WTC11 (cell line): ENCODE data around the gene FKBP10. TPM values are rescaled to one million over a fixed set of nuclear protein-coding genes. Genes with fewer than 3 reads are reported as not detected.

ENCODE experiments used
- ATAC-seq: fragments of 200-7000 bp; cut with Tn5 transposase; 2 replicates; pipeline ENCODE4 v1.10.0; 2021; ENCODE audit warnings: mild to moderate bottlenecking, moderate library complexity
- CTCF ChIA-PET: fragments of 300-600 bp; sonication (Branson Sonifier 250); formaldehyde crosslinking; loops from one replicate; lab custom pipeline; 2021; ENCODE audit warnings: antibody characterized with exemption; lab: Charles Lee
- POLR2A ChIA-PET: fragments of 350-600 bp; sonication (Branson Sonifier 250); formaldehyde crosslinking; loops from one replicate; lab custom pipeline; 2021; ENCODE audit warnings: antibody characterized with exemption; lab: Charles Lee
- DNase-seq: peaks from one replicate; pipeline ENCODE4 v3.0.0; 2021; ENCODE audit warnings: low spot score
- H3K27ac Mint-ChIP-seq: 2 replicates; pipeline ENCODE4 v1.8.0; 2021; ENCODE audit warnings: mixed read lengths
- H3K27me3 Mint-ChIP-seq: 2 replicates; pipeline ENCODE4 v1.8.0; 2021; ENCODE audit warnings: low read depth, mild to moderate bottlenecking, moderate library complexity, mixed read lengths
- H3K36me3 Mint-ChIP-seq: 2 replicates; pipeline ENCODE4 v1.8.0; 2021; ENCODE audit warnings: mixed read lengths
- H3K4me1 Mint-ChIP-seq: 2 replicates; pipeline ENCODE4 v1.8.0; 2022; ENCODE audit warnings: mixed read lengths
- H3K4me3 Mint-ChIP-seq: 2 replicates; pipeline ENCODE4 v1.8.0; 2021; ENCODE audit warnings: mild to moderate bottlenecking, moderate library complexity, mixed read lengths
- H3K9me3 Mint-ChIP-seq: 2 replicates; pipeline ENCODE4 v1.8.0; 2021; ENCODE audit warnings: mixed read lengths
- FOXK1 ChIP-seq: sonication (generic); formaldehyde crosslinking; IDR thresholded peaks from 2 replicates; pipeline ENCODE4 v1.8.0; 2022; ENCODE audit warnings: mild to moderate bottlenecking, moderate library complexity, missing genetic modification reagents
- MXD4 ChIP-seq: fragments of 250-450 bp; sonication (Bioruptor Pico); IDR thresholded peaks from 2 replicates; pipeline ENCODE4 v1.8.0; 2021; ENCODE audit warnings: mild to moderate bottlenecking, moderate library complexity, borderline replicate concordance
- OVOL2 ChIP-seq: fragments of 250-450 bp; sonication (Bioruptor Pico); IDR thresholded peaks from 2 replicates; pipeline ENCODE4 v1.9.0; 2021; ENCODE audit warnings: mild to moderate bottlenecking, borderline replicate concordance
- PRRX2 ChIP-seq: fragments of 250-450 bp; sonication (Bioruptor Pico); IDR thresholded peaks from 2 replicates; pipeline ENCODE4 v1.8.0; 2021; ENCODE audit warnings: mild to moderate bottlenecking
- SOX15 ChIP-seq: fragments of 250-450 bp; sonication (Bioruptor Pico); IDR thresholded peaks from 2 replicates; pipeline ENCODE4 v1.9.0; 2021; ENCODE audit warnings: mild to moderate bottlenecking
- SP1 ChIP-seq: sonication (generic); formaldehyde crosslinking; conservative IDR thresholded peaks from 2 replicates; pipeline ENCODE4 v1.8.1; 2022; ENCODE audit warnings: missing genetic modification reagents
- TEAD1 ChIP-seq: sonication (generic); formaldehyde crosslinking; IDR thresholded peaks from 2 replicates; pipeline ENCODE4 v1.8.0; 2022; ENCODE audit warnings: mild to moderate bottlenecking, missing genetic modification reagents
- USF1 ChIP-seq: sonication (generic); formaldehyde crosslinking; IDR thresholded peaks from 2 replicates; pipeline ENCODE4 v1.8.0; 2022; ENCODE audit warnings: mild to moderate bottlenecking, missing genetic modification reagents
- USF2 ChIP-seq: sonication (generic); formaldehyde crosslinking; IDR thresholded peaks from 2 replicates; pipeline ENCODE4 v1.8.1; 2023; ENCODE audit warnings: mild to moderate bottlenecking, missing genetic modification reagents, moderate library complexity
- ZBTB21 ChIP-seq: sonication (generic); formaldehyde crosslinking; IDR thresholded peaks from 2 replicates; pipeline ENCODE4 v1.8.1; 2023; ENCODE audit warnings: mild to moderate bottlenecking, missing genetic modification reagents, borderline replicate concordance
- ZBTB43 ChIP-seq: sonication (generic); formaldehyde crosslinking; IDR thresholded peaks from 2 replicates; pipeline ENCODE4 v1.8.1; 2023; ENCODE audit warnings: mild to moderate bottlenecking, missing genetic modification reagents
- ZNF219 ChIP-seq: sonication (generic); formaldehyde crosslinking; IDR thresholded peaks from 2 replicates; pipeline ENCODE4 v1.8.0; 2023; ENCODE audit warnings: missing genetic modification reagents, mild to moderate bottlenecking, borderline replicate concordance
- ZNF232 ChIP-seq: sonication (generic); formaldehyde crosslinking; IDR thresholded peaks from 2 replicates; pipeline ENCODE4 v1.8.0; 2022; ENCODE audit warnings: mild to moderate bottlenecking, missing genetic modification reagents
- ZNF416 ChIP-seq: fragments of 250-450 bp; sonication (Bioruptor Pico); IDR thresholded peaks from 2 replicates; pipeline ENCODE4 v1.9.0; 2021; ENCODE audit warnings: mild to moderate bottlenecking, inconsistent platforms
- ZNF425 ChIP-seq: fragments of 250-450 bp; sonication (Bioruptor Pico); conservative IDR thresholded peaks from 2 replicates; pipeline ENCODE4 v1.9.0; 2021; ENCODE audit warnings: mild to moderate bottlenecking
- ZNF671 ChIP-seq: fragments of 250-450 bp; sonication (Bioruptor Pico); IDR thresholded peaks from 2 replicates; pipeline ENCODE4 v1.8.0; 2021; ENCODE audit warnings: mild to moderate bottlenecking
- total RNA-seq: library from RNA; stranded (reverse); gene quantifications from 3 replicates; pipeline ENCODE4 v1.2.3, GENCODE V29; 2021
- TF ChIP-seq, protein P1 (sequence below): sonication (generic); formaldehyde crosslinking; IDR thresholded peaks from 2 replicates; pipeline ENCODE4 v1.8.1; 2023; ENCODE audit warnings: mild to moderate bottlenecking, missing genetic modification reagents
- TF ChIP-seq, protein P2 (sequence below): fragments of 250-450 bp; sonication (Bioruptor Pico); IDR thresholded peaks from 2 replicates; pipeline ENCODE4 v1.9.0; 2021; ENCODE audit warnings: moderate library complexity, mild to moderate bottlenecking, inconsistent platforms, borderline replicate concordance
- TF ChIP-seq, protein P3 (sequence below): fragments of 250-450 bp; sonication (Bioruptor Pico); IDR thresholded peaks from 2 replicates; pipeline ENCODE4 v1.9.0; 2021; ENCODE audit warnings: mild to moderate bottlenecking
- TF ChIP-seq, protein P4 (sequence below): sonication (generic); formaldehyde crosslinking; conservative IDR thresholded peaks from 2 replicates; pipeline ENCODE4 v1.8.1; 2022; ENCODE audit warnings: mild to moderate bottlenecking, missing genetic modification reagents
- TF ChIP-seq, protein P5 (sequence below): sonication (generic); formaldehyde crosslinking; IDR thresholded peaks from 2 replicates; pipeline ENCODE4 v1.8.0; 2022; ENCODE audit warnings: mild to moderate bottlenecking, missing genetic modification reagents

Gene FKBP10
- total RNA-seq, 1 experiment from 2014 or later = 243 TPM

GRCh38 chr17:41813699-41814124 is 908 bp downstream of the FKBP10 start (continued):
- TF ChIP-seq, protein P1, sequence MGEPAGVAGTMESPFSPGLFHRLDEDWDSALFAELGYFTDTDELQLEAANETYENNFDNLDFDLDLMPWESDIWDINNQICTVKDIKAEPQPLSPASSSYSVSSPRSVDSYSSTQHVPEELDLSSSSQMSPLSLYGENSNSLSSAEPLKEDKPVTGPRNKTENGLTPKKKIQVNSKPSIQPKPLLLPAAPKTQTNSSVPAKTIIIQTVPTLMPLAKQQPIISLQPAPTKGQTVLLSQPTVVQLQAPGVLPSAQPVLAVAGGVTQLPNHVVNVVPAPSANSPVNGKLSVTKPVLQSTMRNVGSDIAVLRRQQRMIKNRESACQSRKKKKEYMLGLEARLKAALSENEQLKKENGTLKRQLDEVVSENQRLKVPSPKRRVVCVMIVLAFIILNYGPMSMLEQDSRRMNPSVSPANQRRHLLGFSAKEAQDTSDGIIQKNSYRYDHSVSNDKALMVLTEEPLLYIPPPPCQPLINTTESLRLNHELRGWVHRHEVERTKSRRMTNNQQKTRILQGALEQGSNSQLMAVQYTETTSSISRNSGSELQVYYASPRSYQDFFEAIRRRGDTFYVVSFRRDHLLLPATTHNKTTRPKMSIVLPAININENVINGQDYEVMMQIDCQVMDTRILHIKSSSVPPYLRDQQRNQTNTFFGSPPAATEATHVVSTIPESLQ (CRISPR knock-in tag) = no peak
- TF ChIP-seq, protein P2, sequence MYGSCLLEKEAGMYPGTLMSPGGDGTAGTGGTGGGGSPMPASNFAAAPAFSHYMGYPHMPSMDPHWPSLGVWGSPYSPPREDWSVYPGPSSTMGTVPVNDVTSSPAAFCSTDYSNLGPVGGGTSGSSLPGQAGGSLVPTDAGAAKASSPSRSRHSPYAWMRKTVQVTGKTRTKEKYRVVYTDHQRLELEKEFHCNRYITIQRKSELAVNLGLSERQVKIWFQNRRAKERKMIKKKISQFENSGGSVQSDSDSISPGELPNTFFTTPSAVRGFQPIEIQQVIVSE = no peak
- no peak for TF ChIP-seq SOX15 (CRISPR knock-in tag)

DNA sequence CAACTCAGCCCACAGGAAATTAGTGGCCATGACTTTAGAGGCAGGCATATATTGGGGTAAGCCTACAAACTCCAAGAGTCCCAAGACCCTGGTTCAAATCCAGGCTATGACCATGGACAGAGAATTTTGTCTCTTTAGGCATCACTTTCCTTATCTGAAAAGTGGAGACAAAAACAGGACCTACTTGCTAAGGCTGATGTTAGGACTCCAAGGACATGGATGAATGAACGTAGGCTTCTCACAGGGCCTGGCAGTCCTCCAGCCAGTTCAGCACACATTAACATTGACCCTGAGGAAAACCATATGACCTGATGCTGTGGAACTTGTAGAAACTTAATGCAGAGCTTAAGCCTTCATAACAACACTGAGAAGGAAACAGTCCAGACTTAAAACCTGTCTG is 1.4 kb downstream of the FKBP10 start:
- Mint-ChIP-seq H3K9me3 (no peaks in the 10 kb centered on the region), H3K4me3 (peak overlapping the region; percentile 98), H3K36me3 (peaks cover 21% of the 10 kb centered on the region), H3K27me3 (peaks cover 7% of the 10 kb centered on the region), H3K27ac (no peak overlapping the region), H3K4me1 (peaks cover 33% of the 10 kb centered on the region)
- no peak for TF ChIP-seq ZNF425 (CRISPR knock-in tag)
- TF ChIP-seq, protein P2 = no peak
- no peak for TF ChIP-seq SP1 (CRISPR knock-in tag)
- TF ChIP-seq PRRX2 = no peak
- TF ChIP-seq ZNF671 (CRISPR knock-in tag) = no peak
- TF ChIP-seq USF1 (CRISPR knock-in tag) = no peak
- TF ChIP-seq ZNF219 (CRISPR knock-in tag) = no peak
- TF ChIP-seq TEAD1 (CRISPR knock-in tag) = no peak
- TF ChIP-seq FOXK1 (CRISPR knock-in tag) = no peak
- TF ChIP-seq OVOL2 (CRISPR knock-in tag) = no peak
- no peak for TF ChIP-seq ZBTB21
- TF ChIP-seq, protein P3, sequence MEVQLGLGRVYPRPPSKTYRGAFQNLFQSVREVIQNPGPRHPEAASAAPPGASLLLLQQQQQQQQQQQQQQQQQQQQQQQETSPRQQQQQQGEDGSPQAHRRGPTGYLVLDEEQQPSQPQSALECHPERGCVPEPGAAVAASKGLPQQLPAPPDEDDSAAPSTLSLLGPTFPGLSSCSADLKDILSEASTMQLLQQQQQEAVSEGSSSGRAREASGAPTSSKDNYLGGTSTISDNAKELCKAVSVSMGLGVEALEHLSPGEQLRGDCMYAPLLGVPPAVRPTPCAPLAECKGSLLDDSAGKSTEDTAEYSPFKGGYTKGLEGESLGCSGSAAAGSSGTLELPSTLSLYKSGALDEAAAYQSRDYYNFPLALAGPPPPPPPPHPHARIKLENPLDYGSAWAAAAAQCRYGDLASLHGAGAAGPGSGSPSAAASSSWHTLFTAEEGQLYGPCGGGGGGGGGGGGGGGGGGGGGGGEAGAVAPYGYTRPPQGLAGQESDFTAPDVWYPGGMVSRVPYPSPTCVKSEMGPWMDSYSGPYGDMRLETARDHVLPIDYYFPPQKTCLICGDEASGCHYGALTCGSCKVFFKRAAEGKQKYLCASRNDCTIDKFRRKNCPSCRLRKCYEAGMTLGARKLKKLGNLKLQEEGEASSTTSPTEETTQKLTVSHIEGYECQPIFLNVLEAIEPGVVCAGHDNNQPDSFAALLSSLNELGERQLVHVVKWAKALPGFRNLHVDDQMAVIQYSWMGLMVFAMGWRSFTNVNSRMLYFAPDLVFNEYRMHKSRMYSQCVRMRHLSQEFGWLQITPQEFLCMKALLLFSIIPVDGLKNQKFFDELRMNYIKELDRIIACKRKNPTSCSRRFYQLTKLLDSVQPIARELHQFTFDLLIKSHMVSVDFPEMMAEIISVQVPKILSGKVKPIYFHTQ (CRISPR knock-in tag) = no peak
- no peak for TF ChIP-seq MXD4
- TF ChIP-seq ZBTB43 (CRISPR knock-in tag) = no peak
- no peak for TF ChIP-seq USF2
- no peak for TF ChIP-seq ZNF232 (CRISPR knock-in tag)
- TF ChIP-seq ZNF416 (CRISPR knock-in tag) = no peak
- TF ChIP-seq, protein P4, sequence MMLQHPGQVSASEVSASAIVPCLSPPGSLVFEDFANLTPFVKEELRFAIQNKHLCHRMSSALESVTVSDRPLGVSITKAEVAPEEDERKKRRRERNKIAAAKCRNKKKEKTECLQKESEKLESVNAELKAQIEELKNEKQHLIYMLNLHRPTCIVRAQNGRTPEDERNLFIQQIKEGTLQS = no peak
- TF ChIP-seq, protein P5, sequence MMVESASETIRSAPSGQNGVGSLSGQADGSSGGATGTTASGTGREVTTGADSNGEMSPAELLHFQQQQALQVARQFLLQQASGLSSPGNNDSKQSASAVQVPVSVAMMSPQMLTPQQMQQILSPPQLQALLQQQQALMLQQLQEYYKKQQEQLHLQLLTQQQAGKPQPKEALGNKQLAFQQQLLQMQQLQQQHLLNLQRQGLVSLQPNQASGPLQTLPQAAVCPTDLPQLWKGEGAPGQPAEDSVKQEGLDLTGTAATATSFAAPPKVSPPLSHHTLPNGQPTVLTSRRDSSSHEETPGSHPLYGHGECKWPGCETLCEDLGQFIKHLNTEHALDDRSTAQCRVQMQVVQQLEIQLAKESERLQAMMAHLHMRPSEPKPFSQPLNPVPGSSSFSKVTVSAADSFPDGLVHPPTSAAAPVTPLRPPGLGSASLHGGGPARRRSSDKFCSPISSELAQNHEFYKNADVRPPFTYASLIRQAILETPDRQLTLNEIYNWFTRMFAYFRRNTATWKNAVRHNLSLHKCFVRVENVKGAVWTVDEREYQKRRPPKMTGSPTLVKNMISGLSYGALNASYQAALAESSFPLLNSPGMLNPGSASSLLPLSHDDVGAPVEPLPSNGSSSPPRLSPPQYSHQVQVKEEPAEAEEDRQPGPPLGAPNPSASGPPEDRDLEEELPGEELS = no peak
- ChIA-PET POLR2A (interaction anchor here (0.9 kb wide), 1 partner anchor 28 kb away, joined by 3 read pairs; the partner anchor contains the start of gene JUP), CTCF (interaction anchor here (1.1 kb wide), 1 partner anchor 14 kb away, joined by 3 read pairs; no protein-coding TSS in a partner anchor)
- ATAC-seq (no peak), DNase-seq (no peak)
